Stimulated activated CD4-positive, alpha-beta T cell treated with anti-CD3 and anti-CD28 coated beads, Interleukin-2, amount 100 ng/mL, for 48 hours (primary cell): ENCODE results near the gene HBG2.
"Not testable (repeated sequence)": the region's sequence is repeated elsewhere in the genome, so short reads cannot be mapped to it uniquely, and the experiment has no call there.

ENCODE experiments used
- DNase-seq, 2 donors: peaks; one replicate each; pipeline ENCODE4 v3.0.0-alpha.2; 2020

The HBG2 gene

DNA sequence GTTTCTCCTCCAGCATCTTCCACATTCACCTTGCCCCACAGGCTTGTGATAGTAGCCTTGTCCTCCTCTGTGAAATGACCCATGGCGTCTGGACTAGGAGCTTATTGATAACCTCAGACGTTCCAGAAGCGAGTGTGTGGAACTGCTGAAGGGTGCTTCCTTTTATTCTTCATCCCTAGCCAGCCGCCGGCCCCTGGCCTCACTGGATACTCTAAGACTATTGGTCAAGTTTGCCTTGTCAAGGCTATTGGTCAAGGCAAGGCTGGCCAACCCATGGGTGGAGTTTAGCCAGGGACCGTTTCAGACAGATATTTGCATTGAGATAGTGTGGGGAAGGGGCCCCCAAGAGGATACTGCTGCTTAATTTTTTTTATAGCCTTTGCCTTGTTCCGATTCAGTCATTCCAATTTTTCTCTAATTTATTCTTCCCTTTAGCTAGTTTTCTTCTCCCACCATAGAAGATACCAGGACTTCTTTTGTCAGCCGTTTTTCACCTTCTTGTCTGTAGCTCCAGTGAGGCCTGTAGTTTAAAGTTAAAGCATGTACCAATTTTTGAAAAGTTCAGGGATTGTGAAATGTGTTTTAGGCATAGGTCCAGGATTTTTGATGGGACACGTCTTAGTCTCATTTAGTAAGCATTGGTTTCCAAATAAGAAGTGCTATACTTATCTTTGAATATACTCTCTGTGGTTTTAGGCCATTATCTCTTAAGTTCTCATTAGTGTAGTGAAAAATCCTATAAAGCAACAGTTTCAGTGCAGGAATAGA lies at the start of gene HBG2:
HBG2 (minus strand) TSS at position 136 of the 768 bp plus-strand sequence; CDS start at position 83, 53 bp downstream.
- DNase-seq: not testable (repeated sequence)

DNA sequence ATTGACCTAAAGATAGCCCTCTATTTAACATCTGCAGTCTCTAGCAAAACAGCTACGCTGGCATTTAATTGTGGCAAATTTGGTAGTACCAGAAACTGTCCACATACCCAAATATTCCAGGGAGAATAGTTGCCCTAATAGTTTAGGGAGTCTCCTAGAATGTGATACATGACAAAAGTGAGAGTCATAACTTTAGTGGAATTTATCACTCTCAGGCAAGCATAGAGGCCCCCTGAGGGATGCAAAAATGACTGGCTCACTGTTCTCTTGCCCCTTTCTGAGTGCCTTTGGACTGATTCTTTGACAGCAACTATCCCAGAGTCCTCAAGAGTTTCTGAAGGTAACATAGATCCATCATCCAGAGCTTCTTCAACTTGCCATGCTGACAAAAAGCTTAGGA lies 49.5 kb upstream of the HBG2 start:
- no peak for DNase-seq

DNA sequence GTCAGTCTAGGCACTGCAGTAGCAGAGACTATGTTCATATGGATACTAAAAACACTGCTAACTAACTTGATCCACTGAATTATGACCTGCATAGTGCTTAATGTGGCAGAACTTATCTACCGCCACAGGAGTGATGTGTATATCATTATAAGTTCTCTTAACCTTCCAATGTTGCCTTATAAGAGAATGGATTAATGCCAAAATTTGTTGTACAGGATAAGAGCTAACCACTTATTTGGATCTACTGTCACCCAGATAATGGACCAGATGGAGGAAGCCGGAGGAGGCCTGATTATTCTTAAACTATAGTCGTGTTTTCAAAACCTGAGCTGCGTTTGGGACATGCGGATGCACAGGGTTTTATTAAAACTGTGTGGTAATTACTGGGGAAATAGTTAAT lies 49.0 kb upstream of the HBG2 start:
- no peak for DNase-seq

DNA sequence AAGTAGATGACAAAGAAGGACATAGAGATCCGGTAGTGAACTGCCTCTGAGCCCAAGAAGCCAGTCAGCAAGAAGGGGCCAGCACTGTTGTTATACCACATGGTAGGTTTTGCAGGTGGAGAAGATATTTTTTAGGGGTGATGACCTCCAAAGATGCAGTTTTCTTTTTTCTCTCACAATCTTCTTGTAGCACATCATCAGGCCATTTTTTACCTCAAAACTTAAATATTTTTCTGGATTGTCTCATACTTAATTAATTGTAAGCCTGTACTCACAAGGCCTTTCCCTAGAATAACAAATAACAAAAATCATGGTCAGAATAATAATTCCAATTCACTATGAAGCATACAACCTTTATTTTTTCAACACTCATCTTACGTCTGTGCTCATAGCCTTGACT lies 47.3 kb upstream of the HBG2 start, which contains the start of gene OR51B4:
OR51B4 (minus strand) TSS at position 101 of the 400 bp plus-strand sequence; CDS start at position 101, 0 bp downstream.
- no peak for DNase-seq

DNA sequence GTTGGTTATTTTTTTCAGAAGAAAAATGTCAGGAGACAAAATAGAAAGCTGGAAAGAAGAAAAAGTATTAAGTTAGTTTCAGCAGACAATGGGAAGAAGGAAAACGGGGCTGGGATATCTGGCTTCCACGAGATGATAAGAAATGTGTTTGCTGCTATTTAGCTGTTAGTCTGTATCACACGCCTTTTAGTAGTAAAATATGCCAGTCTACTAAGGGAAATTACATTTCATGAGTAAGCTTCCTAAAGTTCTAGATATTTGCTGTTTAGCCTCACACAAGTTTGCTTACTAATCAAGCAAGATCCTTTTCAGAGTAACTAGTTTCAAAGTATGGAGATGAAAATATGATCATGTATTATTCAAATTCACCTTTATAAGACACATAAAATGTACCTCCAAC lies 45.7 kb upstream of the HBG2 start:
- DNase-seq: no peak

DNA sequence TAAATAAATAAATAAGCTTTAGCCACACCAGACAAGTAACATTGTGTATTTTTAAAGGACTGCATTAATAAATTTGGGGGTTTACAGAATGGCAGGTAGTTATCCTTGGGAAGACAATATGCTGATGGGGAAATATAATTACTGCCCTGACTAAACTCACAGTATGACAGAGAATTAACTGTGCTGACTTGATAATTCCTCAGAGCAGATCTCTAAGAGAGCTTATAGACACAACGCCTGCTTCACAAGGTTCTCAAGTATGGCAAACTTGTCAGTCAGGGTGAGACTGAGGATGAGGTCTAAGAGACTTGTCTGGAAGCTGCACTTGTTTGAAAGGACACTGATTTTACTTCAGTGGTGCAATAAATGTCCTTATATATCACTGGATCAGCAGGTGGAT lies 43.9 kb upstream of the HBG2 start:
- no peak for DNase-seq

DNA sequence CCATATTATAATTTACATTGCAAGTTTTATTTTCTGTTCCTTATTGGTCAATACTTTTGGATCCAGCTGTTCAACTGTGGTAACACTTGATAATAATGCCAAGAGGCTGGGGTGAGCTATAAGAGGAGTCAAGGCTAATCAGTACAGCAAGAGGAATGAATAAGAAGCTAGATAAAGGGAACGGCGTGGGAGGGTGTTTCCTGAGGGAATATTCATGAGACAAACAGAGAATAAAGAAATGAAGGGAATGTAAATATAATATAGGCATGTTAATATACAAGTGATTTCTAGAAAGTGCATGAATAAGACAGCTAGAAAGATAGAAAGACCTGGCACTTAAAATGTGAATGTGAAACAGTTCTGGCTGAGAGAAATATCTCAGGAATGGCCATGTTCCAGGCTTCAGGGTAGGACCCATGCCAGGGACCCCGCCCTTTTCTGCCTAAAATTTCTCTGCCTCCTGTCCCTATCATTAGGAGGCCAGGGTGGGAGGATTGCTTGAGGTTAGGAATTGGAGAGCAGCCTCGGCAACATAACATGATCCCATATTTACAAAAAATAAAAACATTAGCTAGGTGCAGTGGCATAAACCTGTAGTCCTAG lies 43.2 kb upstream of the HBG2 start:
- DNase-seq: no peak

DNA sequence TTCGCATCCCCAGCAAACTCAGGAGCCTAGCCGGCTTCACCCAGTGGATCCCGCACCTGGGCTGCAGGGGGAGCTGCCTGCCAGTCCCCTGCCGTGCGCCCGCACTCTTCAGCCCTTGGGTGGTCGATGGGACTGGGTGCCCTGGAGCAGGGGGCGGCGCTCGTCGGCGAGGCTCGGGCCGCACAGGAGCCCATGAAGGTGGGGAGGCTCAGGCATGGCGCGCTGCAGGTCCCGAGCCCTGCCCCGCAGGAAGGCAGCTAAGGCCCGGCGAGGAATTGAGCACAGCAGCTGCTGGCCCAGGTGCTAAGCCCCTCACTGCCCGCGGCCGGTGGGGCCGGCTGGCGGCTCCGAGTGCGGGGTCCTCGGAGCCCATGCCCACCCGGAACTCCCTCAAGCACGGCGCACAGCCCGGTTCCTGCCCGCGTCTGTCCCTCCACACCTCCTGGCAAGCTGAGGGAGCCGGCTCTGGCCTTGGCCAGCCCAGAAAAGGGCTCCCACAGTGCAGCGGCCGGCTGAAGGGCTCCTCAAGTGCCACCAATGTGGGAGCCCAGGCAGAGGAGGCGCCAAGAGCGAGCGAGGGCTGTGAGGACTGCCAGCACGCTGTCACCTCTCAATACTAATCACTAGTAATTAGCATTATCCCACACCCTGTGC lies 39.9 kb upstream of the HBG2 start:
- DNase-seq: not testable (repeated sequence)

DNA sequence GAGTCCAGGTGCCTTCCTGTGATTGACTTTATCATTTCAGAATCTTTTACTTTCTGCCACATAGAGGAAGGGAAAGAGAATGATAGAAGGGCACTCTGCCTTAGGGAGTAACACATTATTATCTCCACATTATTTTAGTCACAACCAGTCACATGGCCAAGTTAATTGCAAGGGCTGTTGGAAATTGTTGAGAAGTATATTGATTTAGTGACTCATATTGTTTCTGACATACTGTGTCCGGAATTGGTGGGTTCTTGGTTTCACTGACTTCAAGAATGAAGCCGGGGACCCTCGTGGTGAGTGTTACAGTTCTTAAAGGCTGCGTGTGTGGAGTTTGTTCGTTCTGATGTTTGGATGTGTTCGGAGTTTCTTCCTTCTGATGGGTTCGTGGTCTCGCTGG lies 38.4 kb upstream of the HBG2 start:
- no peak for DNase-seq

DNA sequence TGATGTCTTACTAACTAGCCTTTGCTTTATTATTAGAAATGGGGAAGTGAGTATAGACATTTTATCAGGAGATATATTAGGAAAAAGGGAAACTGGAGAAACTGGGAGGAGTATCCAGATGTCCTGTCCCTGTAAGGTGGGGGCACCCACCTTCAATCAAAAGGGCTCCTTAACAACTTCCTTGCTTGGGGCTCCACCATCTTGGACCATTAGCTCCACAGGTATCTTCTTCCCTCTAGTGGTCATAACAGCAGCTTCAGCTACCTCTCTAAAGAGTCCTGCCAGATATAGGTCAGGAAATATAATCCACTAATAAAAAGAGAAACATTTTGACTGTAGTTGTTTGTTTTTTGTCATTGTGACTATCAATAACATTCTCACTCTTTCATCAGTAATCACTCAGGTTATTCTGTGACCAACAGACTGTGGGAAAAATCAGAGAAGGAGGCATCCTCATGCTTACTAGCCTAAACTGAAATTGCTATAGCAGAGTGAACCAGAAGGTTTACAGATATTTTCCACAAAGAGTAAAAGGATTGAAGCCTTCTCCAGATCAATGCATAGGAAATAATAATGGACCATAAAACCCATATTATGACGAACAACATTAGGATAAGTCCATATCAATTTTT lies 36.7 kb upstream of the HBG2 start:
- no peak for DNase-seq

DNA sequence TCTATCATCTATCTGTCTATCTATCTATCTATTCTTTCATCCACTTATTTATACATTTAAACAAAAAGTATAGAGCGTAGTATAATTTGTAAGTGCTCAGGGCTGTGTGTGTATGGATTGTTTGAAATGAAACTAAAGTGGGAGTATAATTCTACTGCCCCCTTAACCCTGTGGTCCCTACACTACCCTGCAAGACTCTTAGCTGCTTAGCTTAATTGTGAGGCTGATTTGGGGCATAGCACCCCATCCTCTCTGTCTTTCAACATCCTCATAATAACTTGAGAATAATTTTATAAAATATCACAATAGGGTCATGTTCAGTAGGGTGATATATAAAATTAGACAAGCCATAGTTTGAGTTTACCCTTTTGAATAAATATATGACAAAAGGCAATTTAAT lies 35.5 kb upstream of the HBG2 start:
- no peak for DNase-seq

DNA sequence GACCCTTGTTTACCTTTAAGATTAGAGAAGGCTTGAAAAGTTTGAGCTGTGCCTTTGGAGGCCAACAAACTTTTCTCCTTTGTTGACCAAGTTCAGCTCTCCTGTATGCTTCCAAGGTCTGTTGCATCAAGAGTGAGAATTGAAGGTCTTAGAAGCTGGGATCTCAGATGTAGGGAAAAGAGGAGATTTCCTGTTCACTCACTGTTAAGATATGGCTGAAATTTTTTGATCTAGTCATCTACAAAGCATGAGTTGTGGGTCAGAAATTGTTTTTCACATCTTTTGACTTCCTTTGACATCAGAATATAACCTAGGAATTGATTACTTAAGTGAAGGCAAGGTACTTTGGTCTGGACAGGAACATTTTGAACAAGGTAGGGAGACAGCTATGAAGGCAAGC lies 35.1 kb upstream of the HBG2 start:
- no peak for DNase-seq

DNA sequence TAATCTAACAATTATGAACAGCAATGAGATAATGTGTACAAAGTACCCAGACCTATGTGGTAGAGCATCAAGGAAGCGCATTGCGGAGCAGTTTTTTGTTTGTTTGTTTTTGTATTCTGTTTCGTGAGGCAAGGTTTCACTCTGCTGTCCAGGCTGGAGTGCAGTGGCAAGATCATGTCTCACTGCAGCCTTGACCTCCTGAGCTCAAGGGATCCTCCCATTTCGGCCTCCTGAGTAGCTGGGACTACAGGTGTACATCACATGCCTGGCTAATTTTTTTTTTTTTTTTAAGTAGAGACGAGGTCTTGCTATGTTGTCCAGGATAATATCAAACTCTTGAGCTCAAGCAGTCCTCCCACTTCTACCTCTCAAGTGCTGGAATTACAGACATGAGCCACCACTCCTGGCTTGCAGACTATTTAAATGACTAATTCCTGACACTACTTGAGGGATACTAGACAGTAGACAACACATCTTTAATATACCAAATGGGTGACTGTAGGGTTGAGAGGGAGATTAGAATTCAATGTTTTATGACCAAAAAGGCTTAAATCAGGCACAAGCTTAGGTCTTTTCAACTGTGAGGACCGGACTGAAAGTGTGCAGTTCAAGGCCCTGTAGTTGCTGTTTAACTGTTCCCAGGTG lies 34.4 kb upstream of the HBG2 start:
- no peak for DNase-seq

DNA sequence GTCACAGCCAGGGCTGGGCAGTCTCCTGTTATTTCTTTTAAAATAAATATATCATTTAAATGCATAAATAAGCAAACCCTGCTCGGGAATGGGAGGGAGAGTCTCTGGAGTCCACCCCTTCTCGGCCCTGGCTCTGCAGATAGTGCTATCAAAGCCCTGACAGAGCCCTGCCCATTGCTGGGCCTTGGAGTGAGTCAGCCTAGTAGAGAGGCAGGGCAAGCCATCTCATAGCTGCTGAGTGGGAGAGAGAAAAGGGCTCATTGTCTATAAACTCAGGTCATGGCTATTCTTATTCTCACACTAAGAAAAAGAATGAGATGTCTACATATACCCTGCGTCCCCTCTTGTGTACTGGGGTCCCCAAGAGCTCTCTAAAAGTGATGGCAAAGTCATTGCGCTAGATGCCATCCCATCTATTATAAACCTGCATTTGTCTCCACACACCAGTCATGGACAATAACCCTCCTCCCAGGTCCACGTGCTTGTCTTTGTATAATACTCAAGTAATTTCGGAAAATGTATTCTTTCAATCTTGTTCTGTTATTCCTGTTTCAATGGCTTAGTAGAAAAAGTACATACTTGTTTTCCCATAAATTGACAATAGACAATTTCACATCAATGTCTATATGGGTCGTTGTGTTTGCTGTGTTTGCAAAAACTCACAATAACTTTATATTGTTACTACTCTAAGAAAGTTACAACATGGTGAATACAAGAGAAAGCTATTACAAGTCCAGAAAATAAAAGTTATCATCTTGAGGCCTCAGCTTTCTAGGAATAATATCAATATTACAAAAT lies 33.7 kb upstream of the HBG2 start:
- no peak for DNase-seq

DNA sequence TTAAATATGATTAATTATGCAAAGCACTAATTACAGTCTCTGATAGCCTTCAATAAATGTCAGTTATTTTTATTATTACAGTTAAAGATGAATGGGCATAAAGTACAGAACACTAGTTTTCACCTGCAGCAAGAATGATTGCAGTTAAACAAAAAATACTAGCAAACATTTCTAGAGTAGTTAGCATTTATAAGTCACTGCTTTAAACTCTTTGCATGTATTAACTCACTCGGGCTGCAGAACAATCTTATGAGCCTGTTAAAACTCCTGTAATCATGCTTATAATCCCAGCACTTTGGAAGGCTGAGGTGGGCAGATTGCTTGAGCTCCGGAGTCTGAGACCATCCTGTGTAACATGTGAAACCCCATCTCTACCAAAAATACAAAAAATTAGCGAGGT lies 32.3 kb upstream of the HBG2 start:
- DNase-seq: no peak

DNA sequence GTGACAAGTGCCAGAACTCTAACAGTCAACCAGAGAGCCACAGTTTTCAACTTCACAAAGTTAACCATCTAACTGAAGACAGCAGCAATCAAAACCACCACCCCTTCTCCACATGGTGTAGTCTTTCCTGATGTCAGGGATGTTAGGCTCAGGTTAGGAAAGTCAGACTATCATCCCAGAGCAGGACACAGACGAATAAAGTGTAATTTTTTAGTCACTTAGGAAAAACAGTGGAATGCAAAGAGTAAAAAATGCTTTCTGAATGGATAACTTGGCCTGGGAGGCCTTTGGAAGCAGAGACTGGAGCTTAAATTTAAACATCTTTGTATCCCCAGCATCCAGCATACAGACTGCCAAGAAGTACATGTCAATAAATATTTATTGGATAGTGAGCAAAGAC lies 31.8 kb upstream of the HBG2 start:
- DNase-seq: no peak

DNA sequence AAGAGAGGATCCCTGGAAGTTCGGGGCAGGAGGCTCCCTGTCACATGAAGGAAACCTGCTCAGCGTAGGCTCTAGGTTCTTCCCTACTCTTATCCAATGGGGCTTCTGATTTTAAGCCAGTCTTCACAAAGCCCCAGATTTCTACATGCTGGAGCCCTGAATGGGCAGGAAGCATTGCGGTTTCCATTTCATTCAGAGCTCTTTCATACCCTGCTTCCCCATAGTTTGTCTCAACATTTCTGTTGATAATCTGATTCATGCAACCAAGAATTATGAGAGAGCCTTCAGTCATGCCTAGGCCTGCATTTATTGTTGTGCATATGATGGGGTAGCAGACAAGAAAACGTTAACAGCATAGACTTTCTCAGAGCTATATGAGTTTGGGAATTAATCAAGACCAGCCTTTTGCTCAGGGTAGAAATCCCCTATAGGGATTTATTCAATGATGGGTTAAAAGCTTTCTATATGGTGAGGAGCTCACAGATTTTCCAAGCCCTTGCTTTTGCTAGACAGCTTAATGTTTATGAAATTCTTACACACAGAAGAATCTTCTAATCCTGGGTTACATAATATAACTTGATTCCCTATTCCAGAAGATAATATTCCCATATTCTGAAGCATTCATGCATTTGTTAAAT lies 31.2 kb upstream of the HBG2 start:
- no peak for DNase-seq

DNA sequence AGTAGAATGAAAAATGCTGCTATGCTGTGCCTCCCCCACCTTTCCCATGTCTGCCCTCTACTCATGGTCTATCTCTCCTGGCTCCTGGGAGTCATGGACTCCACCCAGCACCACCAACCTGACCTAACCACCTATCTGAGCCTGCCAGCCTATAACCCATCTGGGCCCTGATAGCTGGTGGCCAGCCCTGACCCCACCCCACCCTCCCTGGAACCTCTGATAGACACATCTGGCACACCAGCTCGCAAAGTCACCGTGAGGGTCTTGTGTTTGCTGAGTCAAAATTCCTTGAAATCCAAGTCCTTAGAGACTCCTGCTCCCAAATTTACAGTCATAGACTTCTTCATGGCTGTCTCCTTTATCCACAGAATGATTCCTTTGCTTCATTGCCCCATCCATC lies 30.1 kb upstream of the HBG2 start:
- no peak for DNase-seq

DNA sequence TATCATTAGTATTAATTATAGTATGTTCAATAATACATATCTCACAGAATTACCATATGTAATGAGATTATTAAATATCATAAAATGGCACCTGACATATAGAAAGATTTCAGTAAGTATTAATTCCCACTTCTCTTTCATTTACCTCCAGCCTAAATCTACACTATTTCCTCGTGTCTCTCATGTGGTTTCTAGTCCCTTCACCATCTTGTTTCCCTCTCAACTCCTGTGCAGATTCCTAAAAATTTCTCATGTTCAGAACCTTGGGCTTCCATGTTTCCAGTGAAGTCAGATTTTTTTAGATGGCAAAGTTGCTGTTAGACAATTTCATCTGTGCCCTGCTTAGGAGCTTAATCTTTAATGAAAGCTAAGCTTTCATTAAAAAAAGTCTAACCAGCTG lies 29.3 kb upstream of the HBG2 start:
- no peak for DNase-seq

DNA sequence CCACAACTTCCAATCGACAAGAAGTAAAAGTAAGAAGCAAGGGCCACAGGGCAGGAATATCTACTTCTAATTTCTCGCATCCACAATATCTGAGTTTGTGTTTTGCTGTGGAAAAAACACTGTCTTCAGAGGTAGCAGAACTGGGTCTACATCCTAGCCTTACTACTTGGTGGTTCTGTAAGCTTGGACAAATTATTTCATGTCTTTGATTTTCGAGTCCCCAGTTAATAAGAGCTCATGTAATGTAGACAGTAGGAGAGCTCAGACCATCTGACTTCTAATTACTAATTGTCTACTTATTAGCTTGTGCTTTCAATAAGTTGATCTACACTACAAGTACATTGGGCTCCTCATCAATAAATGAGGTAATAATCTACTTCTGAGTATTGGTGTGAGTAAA lies 28.5 kb upstream of the HBG2 start:
- no peak for DNase-seq

DNA sequence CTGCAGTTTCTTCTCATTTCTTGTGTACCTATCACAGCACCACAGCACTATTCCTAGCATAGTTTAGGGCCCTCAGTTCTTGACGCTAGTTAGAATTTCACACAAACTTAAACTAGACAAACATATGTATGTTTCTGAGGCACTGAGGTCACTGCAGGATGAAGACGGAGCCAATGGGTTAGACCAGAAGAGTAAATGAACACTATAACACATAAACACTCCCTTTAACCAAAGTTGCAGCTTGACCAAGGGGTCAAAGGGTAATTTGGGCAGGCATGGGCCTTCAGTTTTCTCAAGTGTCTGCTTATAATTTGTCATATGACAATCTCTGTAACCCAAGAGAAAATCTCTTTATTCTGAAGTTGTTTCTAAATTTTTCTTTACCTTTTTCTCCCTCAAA lies 28.0 kb upstream of the HBG2 start:
- DNase-seq: no peak

DNA sequence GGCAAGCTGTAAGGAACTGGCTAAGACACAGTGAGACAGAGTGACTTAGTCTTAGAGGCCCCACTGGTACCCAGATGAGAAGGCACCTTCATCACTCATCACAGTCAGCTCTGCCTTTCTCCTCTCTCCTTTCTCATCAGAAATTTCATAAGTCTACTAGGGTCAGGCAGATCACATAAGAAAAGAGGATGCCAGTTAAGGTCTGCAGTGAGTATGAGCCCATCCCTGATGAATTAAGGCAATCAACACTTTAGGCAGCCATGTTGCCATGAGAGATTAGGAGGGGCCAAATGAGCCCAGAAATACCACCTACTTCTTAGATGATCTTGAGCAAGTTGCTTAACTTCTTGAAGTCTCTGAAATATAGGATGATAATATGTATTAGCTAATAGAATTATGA lies 27.0 kb upstream of the HBG2 start:
- DNase-seq: no peak
